ENCODE measurements around the gene OR5AU1.
A peak's percentile ranks its signal among the peaks of the same experiment; 100 is the strongest.
"Not testable (repeated sequence)": the region's sequence is repeated elsewhere in the genome, so short reads cannot be mapped to it uniquely, and the experiment has no call there.

OR5AU1 gene

GRCh38 chr14:21160061-21160610 lies 4.3 kb upstream of the OR5AU1 start:
- TF ChIP-seq GATA1 (IDR thresholded peaks at IDR 0.05; ENCODE audit: low read depth, low read length) (no peak), POLR2A (IDR thresholded peaks at IDR 0.05; ENCODE audit: low read length) (no peak)
- DNase-seq: no peak

DNA sequence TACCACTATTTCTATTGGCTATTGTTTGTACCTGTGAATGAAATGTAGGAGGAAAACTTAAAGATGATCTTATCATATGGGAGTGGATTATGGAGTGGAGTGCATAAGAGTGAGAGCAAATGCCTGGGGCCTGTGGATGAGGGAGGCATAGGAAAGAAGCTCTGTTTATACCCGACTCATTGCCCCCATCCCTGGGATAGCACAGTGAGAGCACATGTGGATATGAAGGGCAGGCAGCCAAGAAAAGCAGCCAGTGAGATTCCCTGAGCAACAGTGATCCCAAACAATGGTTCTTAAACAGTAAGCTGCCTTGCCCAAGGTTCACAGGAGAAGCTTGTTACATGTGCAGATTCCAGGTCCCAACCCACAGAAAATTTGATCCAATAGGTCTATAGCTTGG lies 2.3 kb upstream of the OR5AU1 start:
- DNase-seq: not testable (repeated sequence)

- no peak for TF ChIP-seq GATA1 (IDR thresholded peaks at IDR 0.05; ENCODE audit: low read depth, low read length)
- TF ChIP-seq POLR2A (IDR thresholded peaks at IDR 0.05; ENCODE audit: low read length): no peak
- no peak for DNase-seq
These were observed 6.1 kb downstream of the OR5AU1 start for GRCh38 chr14:21149641-21150367.

DNA sequence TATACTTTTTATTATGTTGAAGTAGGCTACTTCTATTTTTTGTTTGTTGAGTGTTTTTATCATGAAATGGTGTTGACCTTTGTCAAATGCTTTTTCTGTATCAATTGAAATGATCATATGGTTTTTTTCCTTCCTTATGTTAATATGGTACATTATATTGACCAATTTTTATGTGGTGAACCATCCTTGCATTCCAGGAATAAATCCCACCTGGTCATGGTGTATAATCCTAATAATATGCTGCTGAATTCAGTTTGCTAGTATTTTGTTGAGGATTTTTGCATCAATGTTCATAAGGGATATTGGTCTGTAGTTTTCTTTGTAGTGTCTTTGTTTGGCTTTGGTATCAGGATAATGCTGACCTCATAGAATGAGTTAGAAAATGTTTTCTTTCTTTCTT lies 10.4 kb downstream of the OR5AU1 start:
- TF ChIP-seq GATA1 (IDR thresholded peaks at IDR 0.05; ENCODE audit: low read depth, low read length) (no peak), POLR2A (IDR thresholded peaks at IDR 0.05; ENCODE audit: low read length) (no peak)
- DNase-seq: no peak

DNA sequence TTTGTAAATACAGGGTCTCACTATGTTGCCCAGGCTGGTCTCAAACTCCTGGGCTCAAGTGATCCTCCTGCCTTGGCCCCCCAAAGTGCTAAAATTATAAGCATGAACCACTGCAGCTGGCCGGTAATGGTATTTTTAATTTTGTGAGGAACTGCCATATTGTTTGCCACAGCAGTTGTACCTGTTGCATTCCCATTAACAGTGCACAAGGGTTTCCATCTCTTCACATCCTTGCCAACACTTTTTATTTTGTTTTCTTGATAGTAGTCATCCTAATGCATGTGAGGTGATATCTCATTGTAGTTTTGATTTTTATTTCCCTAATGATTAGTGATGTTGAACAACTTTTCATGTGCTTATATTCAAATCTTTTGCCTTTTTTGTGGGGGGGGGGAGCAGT lies 13.5 kb downstream of the OR5AU1 start:
- no peak for DNase-seq
- TF ChIP-seq GATA1 (IDR thresholded peaks at IDR 0.05; ENCODE audit: low read depth, low read length) (no peak), POLR2A (IDR thresholded peaks at IDR 0.05; ENCODE audit: low read length) (no peak)

- TF ChIP-seq GATA1 (IDR thresholded peaks at IDR 0.05; ENCODE audit: low read depth, low read length) (no peak), POLR2A (IDR thresholded peaks at IDR 0.05; ENCODE audit: low read length) (no peak)
These were observed 19.8 kb downstream of the OR5AU1 start for GRCh38 chr14:21136024-21136423.

DNA sequence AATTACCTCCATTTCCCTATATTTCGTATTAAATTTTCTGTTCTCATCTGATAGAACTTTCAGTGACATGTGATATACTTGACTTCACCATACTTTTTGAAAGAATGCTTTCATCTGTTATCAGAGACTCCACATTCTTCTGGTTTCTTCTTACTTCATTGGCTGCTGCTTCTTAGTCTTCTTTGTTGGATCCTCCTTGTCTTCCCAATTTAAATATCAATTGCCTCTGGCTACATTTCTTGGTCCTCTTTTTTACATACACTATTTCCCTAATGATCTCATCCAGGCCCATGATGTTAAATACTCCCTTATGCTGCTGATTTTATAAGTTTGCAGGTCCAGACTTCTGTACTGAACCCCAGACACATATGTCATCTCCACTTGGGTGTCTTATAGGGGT lies 22.0 kb downstream of the OR5AU1 start:
- no peak for DNase-seq
- TF ChIP-seq GATA1 (IDR thresholded peaks at IDR 0.05; ENCODE audit: low read depth, low read length) (no peak), POLR2A (IDR thresholded peaks at IDR 0.05; ENCODE audit: low read length) (no peak)

More at GRCh38 chr14:21136024-21136423, 19.8 kb downstream of the OR5AU1 start:
- peak; percentile 13 to 22 for DNase-seq

GRCh38 chr14:21123429-21123828 lies 32.4 kb downstream of the OR5AU1 start:
- TF ChIP-seq GATA1 (IDR thresholded peaks at IDR 0.05; ENCODE audit: low read depth, low read length) (no peak), POLR2A (IDR thresholded peaks at IDR 0.05; ENCODE audit: low read length) (no peak)
- no peak for DNase-seq

- DNase-seq: no peak
- no peak for TF ChIP-seq GATA1 (IDR thresholded peaks at IDR 0.05; ENCODE audit: low read depth, low read length)
- TF ChIP-seq POLR2A (IDR thresholded peaks at IDR 0.05; ENCODE audit: low read length): no peak
These were observed 34.7 kb downstream of the OR5AU1 start for GRCh38 chr14:21121122-21121521.

DNA sequence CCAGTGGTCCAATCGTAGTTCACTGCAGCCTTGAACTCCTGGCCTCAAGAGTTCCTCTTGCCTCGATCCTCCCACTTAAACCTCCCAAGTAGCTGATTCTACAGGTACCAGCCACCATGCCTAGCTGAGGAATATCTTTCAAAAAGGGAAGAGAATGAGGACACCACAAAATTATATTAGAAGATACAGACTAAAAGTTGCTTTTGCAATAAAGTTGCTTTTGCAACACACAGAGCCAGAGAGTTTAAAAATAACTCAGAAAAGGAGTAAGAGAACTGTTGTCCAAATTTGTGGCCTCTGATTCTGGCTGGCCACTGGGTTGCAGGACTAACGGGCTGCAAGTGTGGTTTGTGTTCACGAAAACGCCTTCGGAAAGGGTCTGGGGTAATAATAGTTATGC lies 35.2 kb downstream of the OR5AU1 start:
- no peak for DNase-seq
- no peak for TF ChIP-seq GATA1 (IDR thresholded peaks at IDR 0.05; ENCODE audit: low read depth, low read length)
- TF ChIP-seq POLR2A (IDR thresholded peaks at IDR 0.05; ENCODE audit: low read length): no peak

- TF ChIP-seq GATA1 (IDR thresholded peaks at IDR 0.05; ENCODE audit: low read depth, low read length) (no peak), POLR2A (IDR thresholded peaks at IDR 0.05; ENCODE audit: low read length) (no peak)
- no peak for DNase-seq
These were observed 36.9 kb downstream of the OR5AU1 start for GRCh38 chr14:21118933-21119332.

DNA sequence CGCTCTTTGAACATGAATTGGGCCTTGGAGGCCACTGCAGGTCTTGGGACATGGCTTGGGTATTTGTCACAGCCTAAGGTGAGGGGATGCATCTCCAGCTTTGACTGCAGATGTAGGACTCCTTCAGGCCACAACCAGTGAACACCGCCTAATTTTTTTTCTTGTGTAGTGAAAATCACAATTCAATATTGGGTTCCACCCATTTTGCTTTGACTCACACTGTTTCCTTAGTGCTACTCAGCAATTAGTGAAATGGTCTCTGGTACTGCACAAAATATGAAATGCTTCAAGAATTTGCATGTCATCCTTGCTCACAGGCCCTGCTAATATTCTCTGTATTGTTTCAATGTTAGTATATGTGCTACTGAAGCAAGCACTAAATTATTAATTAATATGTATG lies 42.5 kb downstream of the OR5AU1 start:
- TF ChIP-seq POLR2A (IDR thresholded peaks at IDR 0.05; ENCODE audit: low read length) (no peak), GATA1 (IDR thresholded peaks at IDR 0.05; ENCODE audit: low read depth, low read length) (no peak)
- DNase-seq: no peak

DNA sequence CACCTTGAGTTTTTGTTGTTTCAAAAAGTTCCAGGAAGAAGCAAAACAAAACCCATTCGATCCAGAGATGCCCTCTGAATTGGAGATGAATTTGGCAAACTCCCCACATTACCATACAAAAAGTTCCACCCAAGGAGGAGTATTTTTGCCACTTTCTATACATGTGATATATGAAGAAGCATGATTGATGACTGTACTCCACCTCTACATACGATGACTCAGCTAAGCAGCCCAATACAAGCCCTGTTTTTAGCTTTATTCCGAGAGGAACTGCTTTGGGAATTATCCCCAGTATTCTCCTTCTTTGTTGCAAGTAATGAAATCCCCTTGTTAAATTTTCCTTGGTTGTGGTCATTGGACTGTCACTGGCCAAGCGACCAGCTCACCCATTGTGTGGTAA lies 43.6 kb downstream of the OR5AU1 start:
- DNase-seq: no peak
- TF ChIP-seq POLR2A (IDR thresholded peaks at IDR 0.05; ENCODE audit: low read length) (no peak), GATA1 (IDR thresholded peaks at IDR 0.05; ENCODE audit: low read depth, low read length) (no peak)

DNA sequence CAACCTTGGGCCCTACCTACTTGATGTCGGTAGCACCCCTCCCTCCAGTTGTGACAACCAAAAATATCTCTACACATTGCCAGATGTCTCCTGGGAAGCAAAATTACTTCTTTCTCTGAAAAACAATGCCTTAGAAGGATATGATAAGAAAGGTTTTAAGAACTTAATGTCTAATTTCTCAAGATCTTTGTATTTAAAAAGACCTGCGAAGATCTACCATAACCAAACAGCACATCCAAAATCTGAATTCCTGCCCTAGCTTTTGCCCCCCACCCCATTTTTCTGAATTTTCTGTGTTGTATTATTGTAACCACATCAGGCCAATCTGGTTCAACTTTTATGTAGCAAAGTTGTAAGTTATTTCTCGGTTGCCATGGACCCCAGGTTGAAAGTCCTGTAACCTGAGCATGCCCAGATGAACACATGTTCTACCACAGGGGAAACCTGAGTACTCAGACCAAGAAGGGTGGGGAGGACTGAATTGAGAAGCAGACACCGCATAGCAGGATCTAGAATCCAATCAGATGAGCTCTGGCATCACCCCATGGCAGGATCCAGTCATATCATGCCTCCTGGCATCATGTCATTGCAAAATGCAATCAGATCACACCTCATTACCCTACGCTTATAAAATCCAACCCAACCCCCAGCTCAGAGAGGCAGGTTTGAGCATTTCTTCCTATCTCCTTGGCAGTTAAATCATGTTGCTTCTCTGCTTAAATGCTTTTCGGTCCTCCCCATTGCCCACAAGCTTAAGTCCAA lies 46.3 kb downstream of the OR5AU1 start:
- DNase-seq: no peak
- no peak for TF ChIP-seq POLR2A (IDR thresholded peaks at IDR 0.05; ENCODE audit: low read length)
- TF ChIP-seq GATA1 (IDR thresholded peaks at IDR 0.05; ENCODE audit: low read depth, low read length): no peak

DNA sequence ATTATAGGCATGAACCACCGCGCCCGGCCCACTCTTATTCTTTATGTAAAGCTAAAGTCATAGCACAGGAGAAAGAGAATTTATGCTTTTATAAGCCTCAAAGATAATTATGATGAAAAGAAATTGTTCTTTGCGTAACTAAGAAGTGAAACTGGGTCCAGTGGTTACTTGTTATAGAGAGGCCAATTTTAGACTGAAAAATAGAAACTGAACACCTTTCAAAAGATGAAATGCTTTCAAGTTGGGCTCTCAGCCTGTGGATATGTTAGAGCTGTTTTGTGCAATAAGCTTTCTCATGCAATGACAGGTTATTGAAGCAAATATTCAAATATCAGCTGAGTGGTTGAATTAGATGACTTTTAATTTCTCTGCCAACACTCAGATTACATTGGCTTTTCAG lies 47.1 kb downstream of the OR5AU1 start:
- TF ChIP-seq POLR2A (IDR thresholded peaks at IDR 0.05; ENCODE audit: low read length): no peak
- DNase-seq: no peak

Measured in erythroblast (primary cell).